GM21390 (cell line): ENCODE measurements around the gene ZMYND11.

Experiments used
- ATAC-seq: cut with Tn5 transposase; IDR thresholded peaks from one replicate; pipeline ENCODE4 v1.9.1; 2021; ENCODE audit not compliant: unreplicated experiment

The ZMYND11 gene

GRCh38 chr10:191703-192518 is 56.7 kb downstream of the ZMYND11 start:
- ATAC-seq, result no peak

DNA sequence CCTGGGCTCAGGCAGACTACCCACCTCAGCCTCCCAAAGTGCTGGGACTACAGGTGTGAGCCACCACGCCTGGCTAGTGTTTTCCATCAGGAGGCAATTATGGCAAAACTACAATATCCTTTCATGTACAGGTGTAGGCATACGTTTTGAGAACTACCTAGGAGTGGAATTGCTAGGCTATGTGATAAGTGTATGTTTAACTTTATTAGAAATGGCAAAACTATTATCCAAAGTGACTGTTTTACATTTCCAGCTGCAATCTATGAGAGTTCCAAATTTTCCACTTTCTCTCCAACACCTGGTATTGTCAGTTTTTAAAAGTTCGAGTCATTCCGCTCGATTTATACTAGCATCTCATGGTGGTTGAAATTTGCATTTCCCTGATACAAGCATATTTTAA is 59.0 kb downstream of the ZMYND11 start:
- no peak for ATAC-seq

- no peak for ATAC-seq
These were observed 65.2 kb downstream of the ZMYND11 start for GRCh38 chr10:200405-200804.

GRCh38 chr10:201328-201771 is 66.1 kb downstream of the ZMYND11 start:
- ATAC-seq, result no peak

DNA sequence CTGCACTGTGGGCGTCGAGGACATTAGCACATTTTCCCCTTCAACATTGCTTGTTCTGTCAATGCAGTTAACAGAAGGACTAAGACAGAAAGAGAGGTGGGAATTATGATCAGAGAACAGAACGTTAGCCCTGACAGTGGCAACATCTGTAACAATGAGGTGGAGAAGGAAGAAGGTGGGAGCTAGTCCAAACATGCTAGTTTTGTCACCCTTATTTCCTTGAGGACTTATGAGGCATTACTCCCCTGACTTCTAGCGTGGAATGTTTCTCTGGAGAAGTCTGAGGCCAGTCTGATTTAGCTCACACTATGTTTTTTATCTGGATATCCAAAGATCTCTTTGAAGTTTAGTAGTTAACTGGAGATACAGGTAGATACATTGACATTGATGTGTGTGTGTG is 73.4 kb downstream of the ZMYND11 start:
- no peak for ATAC-seq

- no peak for ATAC-seq
These were observed 74.1 kb downstream of the ZMYND11 start for GRCh38 chr10:209357-209756.

DNA sequence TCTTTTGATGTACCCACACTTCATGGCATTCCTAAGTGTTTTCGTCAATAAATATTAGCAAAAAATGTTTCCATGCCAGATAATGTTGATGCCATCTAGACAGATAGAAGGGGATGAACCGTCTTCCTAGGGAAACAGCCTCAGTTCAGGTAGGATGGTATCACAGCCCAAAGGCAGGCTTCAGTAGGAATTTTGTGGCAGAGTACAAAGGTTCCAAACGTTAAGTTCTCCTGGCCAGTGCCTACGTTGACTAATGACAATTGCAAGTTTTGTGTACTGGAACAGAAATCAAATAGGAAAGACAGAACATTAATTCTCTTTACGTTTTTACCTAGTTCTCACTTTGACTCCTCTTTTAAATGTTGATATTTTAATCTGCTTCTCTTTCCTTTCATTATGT is 75.0 kb downstream of the ZMYND11 start:
- no peak for ATAC-seq

DNA sequence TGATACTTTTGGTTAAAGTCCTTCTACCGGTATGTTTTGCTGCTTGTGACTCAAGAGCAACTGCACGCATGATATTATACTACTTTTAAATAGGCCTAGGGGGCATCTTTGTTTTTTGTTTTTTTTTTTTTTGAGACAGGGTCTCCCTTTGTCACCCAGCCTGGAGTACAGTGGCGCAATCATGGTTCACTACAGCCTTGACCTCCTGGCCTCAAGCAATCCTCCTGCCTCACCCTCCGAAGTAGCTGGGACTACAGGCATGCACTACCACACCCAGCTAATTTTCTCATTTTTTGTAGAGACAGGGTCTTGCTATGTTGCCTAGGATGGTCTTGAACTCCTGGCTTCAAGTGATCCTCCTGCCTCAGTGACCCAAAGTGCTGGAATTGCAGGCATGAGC is 80.2 kb downstream of the ZMYND11 start:
- no peak for ATAC-seq

- ATAC-seq, result no peak
These were observed 83.5 kb downstream of the ZMYND11 start for GRCh38 chr10:218798-219197.

- ATAC-seq, result no peak
These were observed 84.6 kb downstream of the ZMYND11 start for GRCh38 chr10:219731-220472.

- no peak for ATAC-seq
These were observed 89.3 kb downstream of the ZMYND11 start for GRCh38 chr10:224571-224970.

DNA sequence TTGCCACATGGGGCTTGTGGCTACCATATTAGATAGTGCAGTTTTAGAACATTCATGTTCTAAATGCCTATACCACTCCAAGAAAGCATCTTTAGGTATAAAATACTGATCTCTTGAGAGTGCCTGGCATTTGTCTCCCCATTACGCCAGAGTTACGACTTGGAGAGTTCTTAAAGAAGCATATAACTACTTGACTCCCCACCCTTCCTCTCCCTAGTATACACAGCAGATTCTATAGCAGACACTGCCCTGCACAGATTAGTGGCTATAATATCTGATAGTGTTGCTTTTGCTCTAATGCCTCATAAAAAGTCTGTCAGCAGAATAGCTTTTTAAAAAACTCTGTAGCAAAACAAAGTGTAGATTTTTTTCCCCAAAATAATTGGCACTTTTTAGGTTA is 90.8 kb downstream of the ZMYND11 start:
- no peak for ATAC-seq

- no peak for ATAC-seq
These were observed 91.8 kb downstream of the ZMYND11 start for GRCh38 chr10:227014-227413.

GRCh38 chr10:228366-228765 is 93.1 kb downstream of the ZMYND11 start:
- ATAC-seq, result no peak

DNA sequence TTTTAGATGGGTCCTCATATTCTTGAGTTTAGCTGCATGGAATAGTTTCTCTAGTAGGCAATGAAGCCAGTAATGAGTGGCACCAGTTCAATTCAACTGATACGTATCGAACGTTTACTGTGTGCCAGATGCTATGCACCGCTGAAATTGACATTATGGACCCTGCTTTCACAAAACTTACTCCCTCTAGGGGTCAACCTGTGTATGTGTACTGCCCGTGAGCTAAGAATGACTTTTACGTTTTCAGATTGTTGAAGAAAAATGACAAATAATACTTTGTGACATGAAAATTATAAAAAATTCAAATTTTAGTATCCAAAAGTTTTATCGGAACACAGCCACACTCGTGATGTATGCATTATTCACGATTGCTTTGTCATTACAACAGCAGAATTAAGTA is 95.5 kb downstream of the ZMYND11 start:
- ATAC-seq, result no peak

- ATAC-seq, result no peak
These were observed 96.8 kb downstream of the ZMYND11 start for GRCh38 chr10:232061-232460.

- no peak for ATAC-seq
These were observed 97.6 kb downstream of the ZMYND11 start for GRCh38 chr10:232878-233277.

GRCh38 chr10:234708-235406 is 99.6 kb downstream of the ZMYND11 start:
- ATAC-seq, result no peak

DNA sequence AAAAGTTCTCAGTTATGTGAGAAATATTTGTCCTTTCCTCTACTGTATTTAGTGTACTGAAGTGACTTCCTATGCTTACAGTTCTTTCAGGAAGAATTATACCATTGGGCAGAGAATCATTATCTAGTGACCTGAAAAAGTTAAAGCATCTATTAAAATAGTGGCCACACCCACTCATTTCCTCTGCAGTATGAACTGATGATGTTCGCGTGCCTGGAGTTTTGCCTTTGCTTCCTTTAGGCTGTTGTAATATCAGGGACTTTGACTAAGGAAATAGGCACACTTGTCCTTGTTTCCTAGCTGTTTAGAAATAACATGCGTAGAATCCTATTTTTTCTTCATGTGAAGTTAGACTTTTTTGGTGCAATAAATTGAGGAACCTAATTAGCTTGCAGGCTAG is 100.7 kb downstream of the ZMYND11 start:
- ATAC-seq, result no peak

DNA sequence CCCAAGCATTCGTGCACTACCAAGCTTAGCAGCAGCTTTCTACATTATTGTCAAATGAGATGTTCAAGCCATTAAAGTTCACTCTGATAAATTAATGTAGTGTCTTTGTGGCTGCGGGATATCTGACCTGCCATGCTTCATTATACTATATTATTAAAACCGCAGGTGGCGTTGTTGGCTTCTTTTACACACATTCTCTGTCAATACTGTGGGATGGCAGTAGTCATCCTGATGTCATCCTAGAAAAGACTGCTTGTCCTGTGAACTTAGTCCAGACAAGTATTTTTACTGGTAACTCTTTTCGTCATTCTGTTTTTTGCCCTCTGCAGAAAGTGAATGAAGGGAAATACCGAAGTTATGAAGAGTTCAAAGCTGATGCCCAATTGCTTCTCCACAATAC is 103.9 kb downstream of the ZMYND11 start:
- ATAC-seq, result no peak

DNA sequence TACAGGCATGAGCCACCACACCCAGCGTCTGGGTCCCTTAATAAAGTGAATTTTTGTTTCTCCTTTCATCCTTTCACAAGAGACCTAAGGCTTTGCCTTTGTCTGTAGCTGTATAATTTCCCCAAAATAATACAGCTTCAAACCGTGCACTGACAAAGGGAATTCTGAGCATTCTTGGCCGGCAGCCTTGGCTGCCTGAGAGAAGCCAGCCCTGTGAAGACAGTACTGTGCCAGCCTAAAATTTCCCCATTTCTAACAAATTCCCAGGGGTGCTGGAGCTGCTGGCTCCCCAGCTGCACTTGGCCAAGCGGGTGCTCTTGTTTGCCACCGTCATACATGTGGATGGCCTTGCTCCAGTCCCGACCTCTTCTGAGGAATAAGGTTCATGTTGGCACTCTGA is 106.2 kb downstream of the ZMYND11 start:
- ATAC-seq, result no peak
